ENCODE results near the gene GUCY2D.

GUCY2D gene

GRCh38 chr17:8052256-8053252 is 50.1 kb downstream of the GUCY2D start:
- H3K27me3 ChIP-seq (ENCODE audit: insufficient read depth, low read depth), result no peaks in the 10 kb centered on the region
- no peak overlapping the region for H3K27ac ChIP-seq
- H3K36me3 ChIP-seq (ENCODE audit: insufficient read depth), result no peaks in the 10 kb centered on the region
- TF ChIP-seq CTCF (conservative IDR thresholded peaks at IDR 0.05; ENCODE audit: low read depth, low read length), result no peak
- no peaks in the 10 kb centered on the region for H3K4me1 ChIP-seq (ENCODE audit: low read depth, poor library complexity, severe bottlenecking)
- H3K4me3 ChIP-seq (IDR thresholded peaks at IDR 0.05; ENCODE audit: insufficient read depth, low read depth, low read length), result no peak overlapping the region
- H4K20me1 ChIP-seq (ENCODE audit: insufficient read depth), result no peaks in the 10 kb centered on the region
- no peaks in the 10 kb centered on the region for H3K79me2 ChIP-seq (ENCODE audit: insufficient read depth, low read depth)
- H3K4me2 ChIP-seq, result no peak overlapping the region
- H2AFZ ChIP-seq (ENCODE audit: low read depth), result no peak overlapping the region
- H3K9ac ChIP-seq, result no peak overlapping the region

GRCh38 chr17:8053600-8053999 is 51.2 kb downstream of the GUCY2D start:
- H3K9ac ChIP-seq, result no peak overlapping the region
- no peaks in the 10 kb centered on the region for H3K36me3 ChIP-seq (ENCODE audit: insufficient read depth)
- no peaks in the 10 kb centered on the region for H3K4me1 ChIP-seq (ENCODE audit: low read depth, poor library complexity, severe bottlenecking)
- no peaks in the 10 kb centered on the region for H3K79me2 ChIP-seq (ENCODE audit: insufficient read depth, low read depth)
- no peaks in the 10 kb centered on the region for H3K27me3 ChIP-seq (ENCODE audit: insufficient read depth, low read depth)
- no peak overlapping the region for H3K4me3 ChIP-seq (IDR thresholded peaks at IDR 0.05; ENCODE audit: insufficient read depth, low read depth, low read length)
- no peak for TF ChIP-seq CTCF (conservative IDR thresholded peaks at IDR 0.05; ENCODE audit: low read depth, low read length)
- no peak overlapping the region for H2AFZ ChIP-seq (ENCODE audit: low read depth)
- H4K20me1 ChIP-seq (ENCODE audit: insufficient read depth), result no peaks in the 10 kb centered on the region
- H3K4me2 ChIP-seq, result no peak overlapping the region
- no peak overlapping the region for H3K27ac ChIP-seq

- H3K4me2 ChIP-seq, result no peak overlapping the region
- no peak overlapping the region for H2AFZ ChIP-seq (ENCODE audit: low read depth)
- no peaks in the 10 kb centered on the region for H3K79me2 ChIP-seq (ENCODE audit: insufficient read depth, low read depth)
- H3K9ac ChIP-seq, result no peak overlapping the region
- peaks cover 2% of the 10 kb centered on the region; the same call in 1 of the 2 replicates for H3K27me3 ChIP-seq (ENCODE audit: insufficient read depth, low read depth)
- no peaks in the 10 kb centered on the region for H3K36me3 ChIP-seq (ENCODE audit: insufficient read depth)
- H3K27ac ChIP-seq, result no peak overlapping the region
- no peak overlapping the region for H3K4me3 ChIP-seq (IDR thresholded peaks at IDR 0.05; ENCODE audit: insufficient read depth, low read depth, low read length)
- no peaks in the 10 kb centered on the region for H3K4me1 ChIP-seq (ENCODE audit: low read depth, poor library complexity, severe bottlenecking)
- TF ChIP-seq CTCF (conservative IDR thresholded peaks at IDR 0.05; ENCODE audit: low read depth, low read length), result no peak
- no peaks in the 10 kb centered on the region for H4K20me1 ChIP-seq (ENCODE audit: insufficient read depth)
Observed at GRCh38 chr17:8055851-8056231, 53.4 kb downstream of the GUCY2D start.

GRCh38 chr17:8056232-8056975 is 54.0 kb downstream of the GUCY2D start:
- H3K4me3 ChIP-seq (IDR thresholded peaks at IDR 0.05; ENCODE audit: insufficient read depth, low read depth, low read length), result no peak overlapping the region
- H3K27me3 ChIP-seq (ENCODE audit: insufficient read depth, low read depth), result peaks cover 2% of the 10 kb centered on the region; the same call in 1 of the 2 replicates
- no peaks in the 10 kb centered on the region for H3K4me1 ChIP-seq (ENCODE audit: low read depth, poor library complexity, severe bottlenecking)
- no peaks in the 10 kb centered on the region for H3K79me2 ChIP-seq (ENCODE audit: insufficient read depth, low read depth)
- H3K9ac ChIP-seq, result no peak overlapping the region
- H3K4me2 ChIP-seq, result no peak overlapping the region
- TF ChIP-seq CTCF (conservative IDR thresholded peaks at IDR 0.05; ENCODE audit: low read depth, low read length), result no peak
- no peaks in the 10 kb centered on the region for H3K36me3 ChIP-seq (ENCODE audit: insufficient read depth)
- H2AFZ ChIP-seq (ENCODE audit: low read depth), result no peak overlapping the region
- H4K20me1 ChIP-seq (ENCODE audit: insufficient read depth), result no peaks in the 10 kb centered on the region
- H3K27ac ChIP-seq, result no peak overlapping the region

All from KMS-11 (cell line).